Spleen (tissue), 7 donors: Measurements from ENCODE around the gene TBCEL.

Experiments
- POLR2A ChIP-seq, 3 donors: fragments of 450-650 bp; IDR thresholded peaks; one replicate each; pipeline ENCODE4 v1.5.1; 2017; ENCODE audit warnings: antibody characterized with exemption in 3 of 3, mild to moderate bottlenecking in 1 of 3
- POLR2AphosphoS5 ChIP-seq, 3 donors: sonication (generic); formaldehyde crosslinking; IDR thresholded peaks; one replicate each; pipeline ENCODE4 v1.5.1; 2017; ENCODE audit warnings: antibody characterized with exemption in 3 of 3
- TF ChIP-seq, protein P1 (sequence below), 11 experiments: fragments of 200-600 bp in 7 of 11; fragments of 450-650 bp in 4 of 11; sonication (generic) in 4 of 11; IDR thresholded peaks in 8 of 11; conservative IDR thresholded peaks in 3 of 11; 1 replicate in 7 of 11; 2 replicates in 4 of 11; pipeline versions ENCODE4 v1.4.0 to v1.8.0; 2016 to 2021; ENCODE audit warnings: antibody characterized with exemption in 11 of 11, inconsistent platforms in 4 of 11, mild to moderate bottlenecking in 1 of 11
- donor health status: DM: no; HTN: no; CAD: no; lungs with moderate emphysema.
- donor health status: DM: no; HTN: no; CAD: no.
- donor health status: DM: no; HTN: no; CAD: no.

DNA sequence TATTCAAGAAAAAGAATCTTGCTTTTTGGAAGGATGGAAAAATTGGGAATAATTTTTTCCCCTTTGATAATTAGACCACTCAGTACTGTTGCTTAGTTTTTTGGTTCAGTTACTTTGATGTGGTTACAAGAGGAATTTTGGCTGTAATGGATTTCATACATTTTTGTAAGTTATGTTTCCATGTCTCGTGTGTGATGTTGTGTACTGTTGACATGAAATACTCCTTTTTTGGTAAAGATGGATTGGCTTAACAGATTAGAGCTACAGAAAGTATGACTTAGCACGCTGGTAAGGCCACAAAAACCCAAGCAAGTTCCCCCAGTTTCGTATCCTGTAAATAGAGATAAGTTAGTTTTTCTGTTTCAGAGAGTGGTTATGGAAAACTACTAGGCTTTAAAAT lies 11.9 kb downstream of the TBCEL start:
- TF ChIP-seq, protein P1, sequence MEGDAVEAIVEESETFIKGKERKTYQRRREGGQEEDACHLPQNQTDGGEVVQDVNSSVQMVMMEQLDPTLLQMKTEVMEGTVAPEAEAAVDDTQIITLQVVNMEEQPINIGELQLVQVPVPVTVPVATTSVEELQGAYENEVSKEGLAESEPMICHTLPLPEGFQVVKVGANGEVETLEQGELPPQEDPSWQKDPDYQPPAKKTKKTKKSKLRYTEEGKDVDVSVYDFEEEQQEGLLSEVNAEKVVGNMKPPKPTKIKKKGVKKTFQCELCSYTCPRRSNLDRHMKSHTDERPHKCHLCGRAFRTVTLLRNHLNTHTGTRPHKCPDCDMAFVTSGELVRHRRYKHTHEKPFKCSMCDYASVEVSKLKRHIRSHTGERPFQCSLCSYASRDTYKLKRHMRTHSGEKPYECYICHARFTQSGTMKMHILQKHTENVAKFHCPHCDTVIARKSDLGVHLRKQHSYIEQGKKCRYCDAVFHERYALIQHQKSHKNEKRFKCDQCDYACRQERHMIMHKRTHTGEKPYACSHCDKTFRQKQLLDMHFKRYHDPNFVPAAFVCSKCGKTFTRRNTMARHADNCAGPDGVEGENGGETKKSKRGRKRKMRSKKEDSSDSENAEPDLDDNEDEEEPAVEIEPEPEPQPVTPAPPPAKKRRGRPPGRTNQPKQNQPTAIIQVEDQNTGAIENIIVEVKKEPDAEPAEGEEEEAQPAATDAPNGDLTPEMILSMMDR (IDR thresholded peaks at IDR 0.05 in 8 of 11, conservative IDR thresholded peaks at IDR 0.05 in 3 of 11) = no peak
- TF ChIP-seq POLR2A (IDR thresholded peaks at IDR 0.05) (no peak), POLR2AphosphoS5 (IDR thresholded peaks at IDR 0.05) (no peak)
